ENCODE data around the gene GMCL2.
A peak's percentile ranks its signal among the peaks of the same experiment; 100 is the strongest.

Gene GMCL2

DNA sequence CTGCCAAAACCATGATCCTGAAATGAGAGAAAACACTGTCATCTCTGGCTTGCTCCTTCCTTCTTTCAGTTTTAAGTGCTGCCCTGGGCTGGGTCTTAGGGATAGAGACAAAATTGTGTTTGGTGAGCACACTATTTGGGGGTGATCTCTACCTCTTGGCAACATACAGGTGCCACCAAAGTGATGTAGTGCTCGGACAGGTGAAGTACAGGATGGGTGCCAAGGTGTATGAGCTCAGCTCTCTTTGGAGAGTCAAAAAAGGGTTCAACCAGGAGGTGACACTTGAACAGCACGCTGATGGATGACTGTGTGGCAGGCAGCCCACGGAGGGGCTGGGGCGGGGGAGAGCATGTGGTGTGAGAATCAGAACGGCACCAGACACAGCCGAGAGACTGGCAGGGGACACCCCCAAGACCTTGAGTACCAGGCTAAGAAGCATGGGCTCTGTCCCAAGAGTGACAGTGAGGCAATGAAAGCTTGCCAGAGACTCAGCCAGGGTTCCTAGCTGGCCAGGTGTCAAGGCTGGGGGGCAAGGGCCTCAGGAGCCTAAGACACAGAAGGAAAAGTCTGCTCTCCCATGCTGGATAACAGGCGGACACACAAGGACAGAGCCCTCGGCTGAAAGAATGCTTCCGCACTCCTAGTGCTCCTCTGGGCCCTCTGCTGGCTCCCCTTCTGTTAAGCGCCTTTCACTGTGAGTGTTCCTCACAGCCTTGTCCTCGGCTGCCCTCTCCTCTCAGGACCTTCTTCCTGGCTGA lies 36.0 kb downstream of the GMCL2 start:
- no peak for DNase-seq (ENCODE audit: insufficient read length, low spot score)
- no peak for FAIRE-seq
- TF ChIP-seq, protein P1, sequence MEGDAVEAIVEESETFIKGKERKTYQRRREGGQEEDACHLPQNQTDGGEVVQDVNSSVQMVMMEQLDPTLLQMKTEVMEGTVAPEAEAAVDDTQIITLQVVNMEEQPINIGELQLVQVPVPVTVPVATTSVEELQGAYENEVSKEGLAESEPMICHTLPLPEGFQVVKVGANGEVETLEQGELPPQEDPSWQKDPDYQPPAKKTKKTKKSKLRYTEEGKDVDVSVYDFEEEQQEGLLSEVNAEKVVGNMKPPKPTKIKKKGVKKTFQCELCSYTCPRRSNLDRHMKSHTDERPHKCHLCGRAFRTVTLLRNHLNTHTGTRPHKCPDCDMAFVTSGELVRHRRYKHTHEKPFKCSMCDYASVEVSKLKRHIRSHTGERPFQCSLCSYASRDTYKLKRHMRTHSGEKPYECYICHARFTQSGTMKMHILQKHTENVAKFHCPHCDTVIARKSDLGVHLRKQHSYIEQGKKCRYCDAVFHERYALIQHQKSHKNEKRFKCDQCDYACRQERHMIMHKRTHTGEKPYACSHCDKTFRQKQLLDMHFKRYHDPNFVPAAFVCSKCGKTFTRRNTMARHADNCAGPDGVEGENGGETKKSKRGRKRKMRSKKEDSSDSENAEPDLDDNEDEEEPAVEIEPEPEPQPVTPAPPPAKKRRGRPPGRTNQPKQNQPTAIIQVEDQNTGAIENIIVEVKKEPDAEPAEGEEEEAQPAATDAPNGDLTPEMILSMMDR (IDR thresholded peaks at IDR 0.05; ENCODE audit: insufficient read depth, missing control alignments): no peak

DNA sequence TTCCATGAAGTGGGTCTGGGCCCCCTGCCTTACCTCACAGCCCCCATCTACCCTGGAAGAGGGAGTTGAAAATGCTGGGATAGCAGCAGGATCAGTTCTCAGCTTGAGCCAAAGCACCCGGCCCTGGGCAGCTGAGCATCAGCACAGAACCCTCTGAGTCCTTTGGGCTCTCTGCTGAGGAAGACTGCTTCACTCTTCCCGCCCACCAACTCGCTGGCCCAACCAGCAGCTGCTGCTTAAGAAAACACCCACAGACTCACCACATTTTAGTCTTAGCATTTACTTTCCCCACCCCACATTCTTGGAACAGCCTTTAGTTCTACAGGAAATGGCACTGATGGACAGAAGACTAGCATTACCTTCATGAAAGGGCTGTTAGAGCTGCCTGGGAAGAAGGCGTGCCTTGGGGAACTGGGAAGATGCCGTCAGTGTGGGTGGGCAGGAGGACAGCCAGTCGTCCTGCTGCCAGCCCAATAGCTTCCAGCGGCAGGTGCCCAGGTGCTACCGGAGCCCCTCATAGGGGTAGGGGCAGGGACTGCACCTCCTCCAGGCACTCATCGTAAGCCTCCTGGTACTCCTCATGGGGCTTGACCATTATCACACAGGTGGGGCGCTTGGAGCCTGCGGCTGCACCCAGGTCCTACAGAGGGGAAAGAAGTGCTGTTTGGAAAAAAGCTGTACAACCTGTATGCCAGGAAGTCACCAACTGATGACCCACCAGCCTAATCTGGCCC lies 37.8 kb downstream of the GMCL2 start:
- TF ChIP-seq, protein P1 (IDR thresholded peaks at IDR 0.05; ENCODE audit: insufficient read depth, missing control alignments): no peak
- DNase-seq (ENCODE audit: insufficient read length, low spot score) (no peak), FAIRE-seq (no peak)

DNA sequence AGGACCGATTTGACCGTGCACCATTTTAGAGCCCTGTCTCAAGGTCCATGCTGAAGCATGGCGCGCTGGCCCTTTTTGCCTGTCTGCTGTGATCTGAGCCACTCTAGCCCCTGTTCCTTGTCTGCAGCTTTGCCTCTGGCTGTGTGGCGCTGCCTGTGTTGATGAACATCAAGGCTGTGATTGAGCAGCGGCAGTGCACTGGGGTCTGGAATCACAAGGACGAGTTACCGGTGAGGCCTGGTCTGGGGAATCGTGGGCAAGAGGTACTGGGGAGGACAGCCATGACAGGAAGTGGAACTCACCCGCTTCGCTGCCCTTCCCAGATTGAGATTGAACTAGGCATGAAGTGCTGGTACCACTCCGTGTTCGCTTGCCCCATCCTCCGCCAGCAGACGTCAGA lies 39.8 kb downstream of the GMCL2 start:
- no peak for DNase-seq (ENCODE audit: insufficient read length, low spot score)
- no peak for FAIRE-seq
- TF ChIP-seq, protein P1 (IDR thresholded peaks at IDR 0.05; ENCODE audit: insufficient read depth, missing control alignments): no peak

DNA sequence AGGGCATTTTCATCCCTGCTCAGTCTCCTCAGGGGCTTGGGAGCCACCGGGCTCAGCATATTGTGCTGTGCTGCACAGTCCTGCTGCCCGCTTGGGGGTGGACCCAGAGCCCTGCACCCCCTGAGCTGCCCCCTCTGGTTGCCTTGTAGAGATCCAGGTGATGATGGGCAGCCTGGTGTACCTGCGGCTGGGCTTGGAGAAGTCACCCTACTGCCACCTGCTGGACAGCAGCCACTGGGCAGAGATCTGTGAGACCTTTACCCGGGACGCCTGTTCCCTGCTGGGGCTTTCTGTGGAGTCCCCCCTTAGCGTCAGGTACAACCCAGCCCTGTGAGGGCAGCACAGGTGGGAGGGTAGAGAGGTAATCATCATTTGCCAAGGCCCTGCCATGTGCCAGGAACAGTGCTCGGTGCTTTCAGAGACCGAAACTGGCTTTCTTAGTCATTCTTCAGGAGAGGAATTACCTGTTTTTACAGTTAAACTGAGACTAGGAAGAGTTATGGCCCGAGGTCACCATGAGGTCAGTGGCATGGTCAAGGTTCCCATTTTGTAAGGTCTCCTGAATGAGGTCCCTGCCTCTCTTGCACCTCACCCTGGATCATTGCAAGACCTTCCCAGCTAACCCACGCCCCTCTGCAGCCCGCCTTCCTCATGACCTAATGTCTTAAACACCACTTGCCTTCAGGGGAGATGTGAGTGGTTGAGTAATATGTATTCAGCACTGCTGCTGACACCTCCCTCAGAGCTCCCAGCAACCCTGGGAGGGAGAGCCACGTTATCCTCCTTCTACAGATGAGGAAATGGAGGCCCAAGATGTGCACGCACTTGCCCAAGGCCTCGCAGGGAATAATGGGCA lies 41.0 kb downstream of the GMCL2 start:
- no peak for FAIRE-seq

DNA sequence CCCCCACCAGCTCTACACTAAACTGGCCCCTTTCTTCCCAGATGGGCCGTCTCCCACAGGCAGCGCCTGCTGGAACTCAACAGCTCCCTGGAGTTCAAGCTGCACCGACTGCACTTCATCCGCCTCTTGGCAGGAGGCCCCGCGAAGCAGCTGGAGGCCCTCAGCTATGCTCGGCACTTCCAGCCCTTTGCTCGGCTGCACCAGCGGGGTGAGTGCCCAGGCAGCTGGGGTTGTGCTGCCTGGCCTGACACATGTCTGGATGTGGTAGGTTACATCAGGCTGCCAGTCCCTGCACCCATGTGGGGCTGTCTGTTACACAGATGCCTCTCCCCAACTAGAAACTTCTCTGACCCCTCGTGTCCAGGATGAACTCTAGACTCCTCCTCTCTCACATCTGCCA lies 43.3 kb downstream of the GMCL2 start:
- TF ChIP-seq, protein P1 (IDR thresholded peaks at IDR 0.05; ENCODE audit: insufficient read depth, missing control alignments): no peak
- no peak for FAIRE-seq
- DNase-seq (ENCODE audit: insufficient read length, low spot score): no peak

More for the DNA sequence above, 41.0 kb downstream of the GMCL2 start:
- TF ChIP-seq, protein P1 (IDR thresholded peaks at IDR 0.05; ENCODE audit: insufficient read depth, missing control alignments): peak; percentile 58
- DNase-seq (ENCODE audit: insufficient read length, low spot score): peak; percentile 62

DNA sequence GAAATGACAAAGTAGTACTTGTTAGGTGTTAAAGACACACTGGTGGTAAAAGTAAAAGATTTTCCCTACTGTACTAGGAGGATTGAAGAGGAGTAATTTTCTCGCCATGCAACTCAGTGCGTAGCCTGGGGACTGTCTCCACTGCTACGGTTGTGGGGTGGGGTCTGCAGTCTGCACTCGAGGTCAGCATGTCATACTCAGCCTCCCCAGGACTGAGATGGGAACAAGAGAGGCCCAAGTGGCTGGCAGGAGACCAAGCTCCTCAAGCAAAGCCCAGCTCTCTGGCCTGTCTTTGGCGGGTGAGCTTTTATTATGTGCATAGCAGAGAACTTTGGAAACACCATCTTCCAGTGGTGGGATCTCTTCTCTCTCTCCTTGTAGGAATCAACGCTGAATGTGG lies 43.9 kb downstream of the GMCL2 start:
- FAIRE-seq (no peak), DNase-seq (ENCODE audit: insufficient read length, low spot score) (no peak)
- TF ChIP-seq, protein P1 (IDR thresholded peaks at IDR 0.05; ENCODE audit: insufficient read depth, missing control alignments): no peak
